ENCODE results near the gene AP1B1. TPM values are rescaled to one million over a fixed set of nuclear protein-coding genes. Genes with fewer than 3 reads are reported as not detected.

Gene AP1B1
- total and polyA plus RNA-seq, 2 donors (not counting 1 experiment from before 2014, with no cell fraction given) = 139 to 174 TPM

GRCh38 chr22:29329581-29329980, 58.8 kb downstream of the AP1B1 start:
- Histone ChIP-seq H3K27me3 (replicated peaks in 1 of 4; ENCODE audit: control extremely low read depth in 1 of 4, control insufficient read depth in 3 of 4, insufficient read depth in 4 of 4, low read length in 3 of 4) (no peaks in the 10 kb centered on the region), H3K4me3 (ENCODE audit: control extremely low read depth in 1 of 5, extremely low read depth in 1 of 5, insufficient read depth in 1 of 5, low read depth in 2 of 5, low read length in 4 of 5) (no peak overlapping the region), H3K79me2 (ENCODE audit: control insufficient read depth, insufficient read depth, low read length) (no peaks in the 10 kb centered on the region), H3K9ac (ENCODE audit: low read length) (no peak overlapping the region), H3K9me3 (ENCODE audit: control extremely low read depth in 1 of 3, control insufficient read depth in 2 of 3, insufficient read depth in 1 of 3, low read length in 2 of 3) (no peaks in the 10 kb centered on the region), H4K20me1 (ENCODE audit: control insufficient read depth, insufficient read depth, low read length, poor library complexity, severe bottlenecking) (peaks cover 39% of the 10 kb centered on the region), H3K27ac (ENCODE audit: low read length in 2 of 2) (no peak overlapping the region), H2AFZ (ENCODE audit: insufficient read depth, low read depth, low read length, poor library complexity, severe bottlenecking) (no peak overlapping the region), H3K36me3 (replicated peaks in 1 of 2; ENCODE audit: control extremely low read depth in 1 of 2, control insufficient read depth in 1 of 2, extremely low read depth in 1 of 2, insufficient read depth in 2 of 2, low read length in 1 of 2) (peaks cover 0 to 69% of the 10 kb centered on the region in 2 experiments), H3K4me1 (ENCODE audit: control insufficient read depth in 2 of 2, insufficient read depth in 2 of 2, low read length in 2 of 2) (no peaks in the 10 kb centered on the region), H3K4me2 (replicated peaks; ENCODE audit: low read depth, low read length, poor library complexity, severe bottlenecking) (no peak overlapping the region)
- no peak for ATAC-seq (ENCODE audit: low read depth)
- intact Hi-C loops (cut with micrococcal nuclease) = no loop called here
- DNase-seq = no peak
- CTCF ChIA-PET = no interaction called here
- no peak overlapping the region for H3K27ac Mint-ChIP-seq
- POLR2A ChIA-PET = no interaction called here
- H3K4me3 Mint-ChIP-seq = no peak overlapping the region
- H3K4me1 Mint-ChIP-seq = no peaks in the 10 kb centered on the region
- no peaks in the 10 kb centered on the region for H3K9me3 Mint-ChIP-seq (ENCODE audit: insufficient read depth)
- H3K27me3 Mint-ChIP-seq = no peaks in the 10 kb centered on the region
- TF ChIP-seq, protein P1, sequence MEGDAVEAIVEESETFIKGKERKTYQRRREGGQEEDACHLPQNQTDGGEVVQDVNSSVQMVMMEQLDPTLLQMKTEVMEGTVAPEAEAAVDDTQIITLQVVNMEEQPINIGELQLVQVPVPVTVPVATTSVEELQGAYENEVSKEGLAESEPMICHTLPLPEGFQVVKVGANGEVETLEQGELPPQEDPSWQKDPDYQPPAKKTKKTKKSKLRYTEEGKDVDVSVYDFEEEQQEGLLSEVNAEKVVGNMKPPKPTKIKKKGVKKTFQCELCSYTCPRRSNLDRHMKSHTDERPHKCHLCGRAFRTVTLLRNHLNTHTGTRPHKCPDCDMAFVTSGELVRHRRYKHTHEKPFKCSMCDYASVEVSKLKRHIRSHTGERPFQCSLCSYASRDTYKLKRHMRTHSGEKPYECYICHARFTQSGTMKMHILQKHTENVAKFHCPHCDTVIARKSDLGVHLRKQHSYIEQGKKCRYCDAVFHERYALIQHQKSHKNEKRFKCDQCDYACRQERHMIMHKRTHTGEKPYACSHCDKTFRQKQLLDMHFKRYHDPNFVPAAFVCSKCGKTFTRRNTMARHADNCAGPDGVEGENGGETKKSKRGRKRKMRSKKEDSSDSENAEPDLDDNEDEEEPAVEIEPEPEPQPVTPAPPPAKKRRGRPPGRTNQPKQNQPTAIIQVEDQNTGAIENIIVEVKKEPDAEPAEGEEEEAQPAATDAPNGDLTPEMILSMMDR (IDR thresholded peaks at IDR 0.05) = no peak
- TF ChIP-seq EZH2 (IDR thresholded peaks at IDR 0.05; ENCODE audit: borderline replicate concordance, insufficient read depth, low read depth, low read length, poor library complexity, severe bottlenecking) = no peak
- WGBS (ENCODE audit: insufficient coverage) = 96% methylated on average over 10 of the region's 11 CpGs

DNA sequence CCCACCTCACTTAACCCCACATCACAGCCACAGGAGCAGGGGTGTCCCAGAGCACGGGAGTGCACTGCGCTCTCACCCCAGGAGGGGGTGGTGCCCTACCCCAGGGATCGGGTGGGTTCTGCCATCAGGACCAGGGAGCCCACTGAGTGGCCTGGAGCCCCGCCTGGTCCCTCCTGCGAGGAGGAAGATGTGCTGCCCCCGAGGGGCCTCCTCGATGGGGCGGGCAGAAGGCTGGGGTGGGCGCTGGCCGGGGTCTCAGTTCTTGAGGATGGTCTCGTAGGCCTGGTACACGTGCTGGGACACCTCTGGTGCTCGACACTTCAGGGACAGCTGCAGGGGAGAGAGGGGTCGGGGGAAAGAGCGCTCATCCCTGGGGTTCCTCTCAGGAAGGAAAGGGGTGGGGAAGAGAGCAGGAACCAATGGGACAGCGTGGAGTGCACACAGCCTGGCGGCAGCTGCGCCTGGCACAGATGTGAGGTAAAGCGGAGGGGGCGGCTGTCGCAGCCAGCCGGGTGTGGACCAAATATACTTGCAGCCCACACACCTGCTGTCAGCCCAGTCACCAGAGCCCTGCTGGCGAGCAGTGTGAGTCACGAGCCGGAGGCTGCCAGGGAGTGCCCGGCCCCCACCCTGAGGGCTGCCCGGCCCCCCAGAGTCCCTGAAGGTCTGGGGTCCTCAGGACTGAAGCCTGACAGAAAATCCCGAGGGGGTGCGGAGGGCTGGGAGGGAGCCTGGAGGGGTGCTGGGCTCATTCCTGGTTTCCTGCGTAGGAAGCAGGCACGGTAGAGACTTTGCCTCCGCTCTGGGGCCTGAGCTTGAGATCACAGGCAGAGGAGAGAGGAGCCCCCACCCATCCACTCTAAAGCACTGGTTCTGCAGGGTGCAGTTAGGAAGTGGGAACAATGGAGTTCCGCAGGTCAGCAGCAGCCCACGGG, 59.5 kb downstream of the AP1B1 start:
- ChIA-PET POLR2A (no interaction called here), CTCF (no interaction called here)
- 96% methylated on average over 33 of the region's 34 CpGs for WGBS (ENCODE audit: insufficient coverage)

More for the DNA sequence above, 59.5 kb downstream of the AP1B1 start:
- ATAC-seq (ENCODE audit: low read depth) = no peak
- Mint-ChIP-seq H3K9me3 (ENCODE audit: insufficient read depth) (no peaks in the 10 kb centered on the region), H3K27me3 (no peaks in the 10 kb centered on the region), H3K27ac (no peak overlapping the region), H3K4me1 (no peaks in the 10 kb centered on the region), H3K4me3 (no peak overlapping the region)
- Histone ChIP-seq H3K36me3 (replicated peaks in 1 of 2; ENCODE audit: control extremely low read depth in 1 of 2, control insufficient read depth in 1 of 2, extremely low read depth in 1 of 2, insufficient read depth in 2 of 2, low read length in 1 of 2) (peaks cover 0 to 61% of the 10 kb centered on the region in 2 experiments), H3K9me3 (ENCODE audit: control extremely low read depth in 1 of 3, control insufficient read depth in 2 of 3, insufficient read depth in 1 of 3, low read length in 2 of 3) (no peaks in the 10 kb centered on the region), H3K4me3 (ENCODE audit: control extremely low read depth in 1 of 5, extremely low read depth in 1 of 5, insufficient read depth in 1 of 5, low read depth in 2 of 5, low read length in 4 of 5) (no peak overlapping the region), H2AFZ (ENCODE audit: insufficient read depth, low read depth, low read length, poor library complexity, severe bottlenecking) (no peak overlapping the region), H3K27me3 (replicated peaks in 1 of 4; ENCODE audit: control extremely low read depth in 1 of 4, control insufficient read depth in 3 of 4, insufficient read depth in 4 of 4, low read length in 3 of 4) (no peaks in the 10 kb centered on the region), H4K20me1 (ENCODE audit: control insufficient read depth, insufficient read depth, low read length, poor library complexity, severe bottlenecking) (peaks cover 37% of the 10 kb centered on the region), H3K9ac (ENCODE audit: low read length) (no peak overlapping the region), H3K79me2 (ENCODE audit: control insufficient read depth, insufficient read depth, low read length) (no peaks in the 10 kb centered on the region), H3K27ac (ENCODE audit: low read length in 2 of 2) (no peak overlapping the region), H3K4me2 (replicated peaks; ENCODE audit: low read depth, low read length, poor library complexity, severe bottlenecking) (no peak overlapping the region), H3K4me1 (ENCODE audit: control insufficient read depth in 2 of 2, insufficient read depth in 2 of 2, low read length in 2 of 2) (no peaks in the 10 kb centered on the region)
- DNase-seq = no peak
- no peak for TF ChIP-seq EZH2 (IDR thresholded peaks at IDR 0.05; ENCODE audit: borderline replicate concordance, insufficient read depth, low read depth, low read length, poor library complexity, severe bottlenecking)
- TF ChIP-seq, protein P1 (IDR thresholded peaks at IDR 0.05) = no peak
- intact Hi-C loops (cut with micrococcal nuclease) = no loop called here

Data from B cell (primary cell).